Activated CD8-positive, alpha-beta memory T cell treated with anti-CD3 and anti-CD28 coated beads for 36 hours (primary cell): ENCODE data around the gene TRMT44. TPM values are rescaled to one million over a fixed set of nuclear protein-coding genes. Genes with fewer than 3 reads are reported as not detected.
"Not testable (repeated sequence)": the region's sequence is repeated elsewhere in the genome, so short reads cannot be mapped to it uniquely, and the experiment has no call there.

ENCODE experiments used
- CTCF ChIA-PET: fragments of 350-600 bp; sonication (Branson Sonifier 250); formaldehyde crosslinking; loops from one replicate; lab custom pipeline; 2021; ENCODE audit warnings: antibody characterized with exemption; lab: Charles Lee
- POLR2A ChIA-PET: fragments of 350-600 bp; sonication (Branson Sonifier 250); formaldehyde crosslinking; loops from one replicate; lab custom pipeline; 2021; ENCODE audit warnings: antibody characterized with exemption; lab: Charles Lee
- total RNA-seq, 2 experiments: library from RNA; stranded (reverse); gene quantifications; one replicate each; pipeline ENCODE4 v1.2.3, GENCODE V29; 2021

The TRMT44 gene
- total RNA-seq, 2 experiments from 2014 or later: 25.5 to 27.3 TPM

DNA sequence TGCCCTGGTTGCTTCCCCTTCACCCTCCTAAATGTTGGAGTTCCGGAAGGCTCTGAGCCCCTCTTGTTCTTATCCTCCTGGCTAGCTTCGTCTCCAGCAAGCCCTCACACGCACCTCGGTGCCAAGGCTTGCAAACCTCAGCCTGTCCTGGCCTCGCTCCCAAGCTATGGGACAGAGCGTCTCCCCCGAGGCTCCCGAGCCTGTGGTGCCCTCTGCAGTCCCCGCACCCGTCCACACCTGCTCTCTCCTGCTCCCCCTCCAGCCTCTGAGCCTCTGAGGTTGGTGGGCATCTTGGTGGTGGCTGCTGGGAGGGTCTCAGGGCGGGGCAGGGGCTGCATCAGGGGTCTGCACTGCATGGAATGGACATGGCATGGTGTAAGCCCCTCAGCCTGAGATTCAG lies 63.2 kb downstream of the TRMT44 start:
- CTCF ChIA-PET: no interaction called here
- POLR2A ChIA-PET: no interaction called here

DNA sequence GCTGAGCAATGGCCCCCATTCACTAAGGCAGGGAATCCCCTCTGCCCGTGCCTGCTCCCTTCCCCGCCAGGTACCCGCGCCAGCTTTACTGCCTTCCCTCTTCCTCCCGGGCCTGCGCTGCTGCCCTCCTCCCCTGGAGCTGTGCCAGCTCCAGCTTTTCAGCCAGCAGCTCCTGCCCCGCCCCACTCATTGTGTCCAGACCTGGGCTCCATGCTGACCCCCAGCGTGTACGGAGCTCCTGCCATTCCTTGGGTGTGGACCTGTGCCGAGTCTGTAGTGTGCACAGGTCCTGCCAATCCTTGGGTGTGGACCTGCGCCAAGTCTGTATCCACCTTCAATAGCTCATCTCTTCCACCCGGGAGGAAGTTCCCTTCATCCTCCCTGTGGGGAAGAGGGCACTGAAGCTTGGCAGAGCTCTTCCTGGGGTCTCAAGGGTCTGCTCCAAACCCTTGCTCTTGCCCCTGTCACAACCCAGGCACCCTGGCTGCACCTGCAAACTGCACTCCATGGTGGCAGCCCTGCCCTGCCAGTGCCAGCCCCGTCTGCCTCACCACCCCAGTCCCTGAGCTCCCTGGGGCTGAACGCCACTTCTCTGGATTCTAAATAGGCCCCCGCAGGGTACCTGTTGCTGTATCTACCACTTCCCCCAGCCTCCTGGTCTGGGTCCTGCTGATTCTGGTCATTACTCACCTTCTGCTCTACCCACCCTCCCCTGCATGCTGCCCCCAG lies 63.9 kb downstream of the TRMT44 start:
- ChIA-PET CTCF (no interaction called here), POLR2A (no interaction called here)

DNA sequence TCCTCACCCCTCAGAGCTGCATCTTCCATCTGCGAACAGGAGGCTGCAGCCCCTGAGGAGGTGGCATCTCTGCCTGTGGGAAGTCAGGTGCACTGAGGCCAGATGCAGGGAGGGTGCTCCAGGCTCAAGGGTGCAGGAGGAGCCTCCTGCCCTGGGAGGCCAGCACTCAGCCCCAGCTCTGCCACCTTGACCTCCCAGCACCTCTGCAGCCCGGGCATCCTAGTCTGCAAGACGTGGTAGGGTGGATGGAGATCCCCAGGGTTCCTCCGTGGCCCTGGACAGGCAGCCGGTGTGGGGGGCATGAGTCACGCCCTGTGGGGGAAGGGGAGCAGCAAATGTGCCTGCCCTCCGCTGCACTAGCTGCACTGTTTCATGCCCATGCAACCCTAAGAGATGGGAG lies 64.7 kb downstream of the TRMT44 start:
- POLR2A ChIA-PET: no interaction called here
- CTCF ChIA-PET: no interaction called here

DNA sequence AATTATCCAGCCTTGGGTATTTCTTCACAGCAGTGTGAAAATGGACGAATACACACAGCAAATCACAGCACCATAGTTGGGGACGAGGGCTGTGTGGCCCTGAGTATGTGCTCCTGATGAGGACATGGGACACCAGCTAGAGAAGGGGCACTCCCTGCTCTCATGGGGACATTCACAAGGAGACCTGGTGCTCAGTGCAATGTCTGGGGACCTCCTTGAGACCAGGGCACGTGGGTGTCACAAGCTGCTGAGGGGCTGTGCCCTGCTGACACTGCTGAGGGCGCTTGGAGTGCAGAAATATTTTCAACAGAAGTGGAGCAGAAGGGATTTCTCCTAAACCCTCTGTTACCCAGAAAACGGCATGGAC lies 65.4 kb downstream of the TRMT44 start:
- POLR2A ChIA-PET: no interaction called here
- CTCF ChIA-PET: no interaction called here

DNA sequence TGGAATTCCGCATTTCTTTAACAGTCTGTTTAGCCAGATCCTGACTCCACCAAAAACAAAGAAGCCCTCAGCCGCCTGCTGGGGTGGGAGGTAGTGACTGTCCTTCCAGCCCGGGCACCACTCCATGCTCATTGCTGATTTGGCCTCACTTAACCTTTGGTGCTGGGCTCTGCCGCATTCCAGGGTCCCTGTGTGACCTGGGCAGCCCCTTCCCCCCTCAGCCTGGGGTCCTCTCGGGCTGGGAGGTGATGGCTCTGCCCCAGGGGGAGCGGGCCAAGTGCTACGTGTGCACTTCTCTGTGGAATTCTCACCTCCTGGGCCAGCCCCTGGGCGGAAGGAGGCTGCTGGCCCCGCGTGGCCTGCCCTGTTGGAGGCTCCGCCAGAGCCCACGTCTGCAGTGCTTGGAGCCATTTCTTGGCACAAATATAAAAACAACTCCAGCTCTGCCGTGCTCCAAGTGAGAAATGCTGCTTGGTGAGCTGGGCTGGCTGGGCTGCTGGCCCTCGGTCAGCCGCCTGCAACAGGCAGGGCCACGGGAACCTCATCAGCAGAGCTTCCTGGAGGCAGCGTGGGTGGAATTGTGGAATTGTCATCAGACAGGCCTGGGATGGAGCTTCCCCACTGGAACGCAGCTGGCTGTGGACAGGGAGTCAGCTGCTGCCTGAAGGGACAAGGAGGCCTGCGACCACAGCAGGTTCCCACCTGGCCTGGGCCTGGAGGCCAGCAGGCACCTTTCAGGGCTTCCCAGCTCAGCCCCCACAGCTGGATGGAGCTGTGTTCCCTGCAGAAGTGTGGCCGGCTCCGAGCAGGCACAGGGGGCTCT lies 66.0 kb downstream of the TRMT44 start:
- ChIA-PET CTCF (no interaction called here), POLR2A (no interaction called here)

DNA sequence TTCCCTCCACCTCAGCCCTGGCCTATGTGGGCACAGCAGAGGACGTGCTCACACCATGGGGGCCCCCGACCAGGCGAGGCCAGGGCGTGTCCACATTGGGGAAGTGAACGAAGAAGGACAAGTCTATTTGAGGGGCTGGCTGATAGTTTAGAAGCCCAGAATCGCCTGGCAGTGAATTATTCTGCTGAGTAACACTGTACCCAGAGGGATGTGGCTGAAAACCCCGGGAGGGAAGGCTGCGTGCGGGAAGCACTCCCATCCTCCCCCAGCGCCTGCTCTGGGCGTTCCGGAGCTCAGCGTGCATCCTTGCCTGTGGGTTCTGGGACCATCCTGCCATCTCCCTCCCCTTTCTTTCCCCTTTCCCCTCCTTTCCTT lies 66.6 kb downstream of the TRMT44 start:
- ChIA-PET POLR2A (no interaction called here), CTCF (no interaction called here)

DNA sequence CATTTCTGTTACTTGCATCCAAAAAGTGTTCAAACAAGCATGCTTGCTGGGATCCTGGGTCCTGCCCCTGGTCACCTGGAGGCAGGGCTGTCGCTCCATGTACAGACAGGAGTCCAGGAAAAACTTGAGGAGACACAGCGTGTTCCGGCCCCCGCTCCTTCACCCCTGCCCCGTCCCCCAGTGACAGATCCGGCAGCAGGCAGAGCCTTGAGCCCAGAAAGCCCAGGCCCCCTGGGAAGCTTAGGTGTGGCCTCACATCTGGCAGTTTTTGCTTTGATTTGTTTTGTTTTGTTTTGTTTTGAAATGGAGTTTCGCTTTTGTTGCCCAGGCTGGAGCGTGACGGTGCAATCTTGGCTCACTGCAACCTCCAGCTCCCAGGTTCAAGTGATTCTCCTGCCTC lies 67.0 kb downstream of the TRMT44 start:
- POLR2A ChIA-PET: no interaction called here
- CTCF ChIA-PET: no interaction called here

DNA sequence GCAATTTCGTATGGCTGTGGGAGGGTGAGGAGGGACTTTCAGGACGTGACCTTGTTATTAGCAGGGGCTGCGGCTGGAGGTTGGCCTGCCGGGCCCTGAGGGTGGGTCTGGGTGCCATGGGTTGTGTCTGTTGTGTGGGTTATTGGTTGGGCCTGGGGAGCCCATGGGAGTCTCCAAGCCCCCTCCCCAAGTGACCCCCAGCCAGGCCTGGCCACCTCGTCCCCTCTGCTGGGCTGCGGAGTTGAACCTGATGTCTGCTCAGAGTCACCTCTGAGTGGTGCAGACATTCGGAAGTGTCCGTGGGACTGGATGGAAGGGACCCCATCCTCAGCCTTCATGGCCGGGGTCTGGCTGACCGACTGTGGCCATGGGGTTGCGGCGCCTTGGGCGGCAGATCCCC lies 67.7 kb downstream of the TRMT44 start:
- ChIA-PET CTCF (no interaction called here), POLR2A (no interaction called here)

DNA sequence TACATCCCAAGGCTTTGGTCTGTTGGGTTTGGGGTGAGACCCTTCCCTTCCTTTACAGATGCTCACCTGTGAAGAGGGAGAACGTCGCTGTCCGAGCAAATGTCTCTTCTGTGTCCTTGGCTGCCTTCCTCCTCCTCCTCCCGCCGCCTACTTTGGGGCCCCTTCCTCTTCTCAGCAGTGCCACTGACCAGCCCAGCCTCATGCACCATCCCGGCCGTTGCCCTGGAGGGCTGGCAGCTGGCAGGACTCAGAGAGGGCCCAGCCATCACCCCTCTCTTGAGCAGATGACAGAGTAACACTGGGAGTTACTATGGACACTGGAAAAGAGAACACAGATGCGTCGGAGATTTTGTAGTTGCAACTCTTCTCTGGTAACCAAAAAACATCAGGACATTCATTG lies 68.2 kb downstream of the TRMT44 start:
- POLR2A ChIA-PET: no interaction called here
- CTCF ChIA-PET: no interaction called here

DNA sequence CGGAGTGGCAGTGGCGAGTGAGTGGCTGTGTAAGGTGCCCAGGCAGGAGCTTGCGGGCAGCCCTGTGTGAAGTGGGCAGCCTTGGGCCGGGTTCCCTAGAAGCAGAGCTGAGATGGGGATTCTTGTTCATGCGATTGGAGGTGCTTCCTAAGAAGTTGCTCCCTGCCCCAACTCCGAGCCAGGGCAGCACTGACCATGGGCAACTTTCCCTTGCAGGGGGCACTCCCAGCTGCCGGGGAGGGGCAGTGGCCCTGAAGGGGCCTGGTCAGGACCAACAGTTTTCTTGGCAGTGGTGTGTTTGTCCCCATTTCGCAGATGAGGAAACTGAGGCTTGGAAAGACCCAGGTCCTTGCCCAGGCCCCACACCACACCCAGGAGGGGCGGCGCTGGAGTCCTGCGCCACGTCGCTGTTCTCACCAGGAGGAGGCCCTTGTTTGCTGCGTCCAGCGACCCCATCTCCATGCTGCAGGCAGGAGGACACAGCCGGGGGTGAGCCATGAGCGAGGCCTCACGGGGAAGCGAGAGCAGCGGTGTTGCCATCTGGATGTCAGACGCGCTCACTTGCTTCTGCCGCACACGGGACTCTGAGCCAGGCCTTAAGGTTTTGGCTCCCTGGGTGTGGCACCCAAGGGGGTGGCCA lies 68.9 kb downstream of the TRMT44 start:
- CTCF ChIA-PET: no interaction called here
- POLR2A ChIA-PET: no interaction called here

DNA sequence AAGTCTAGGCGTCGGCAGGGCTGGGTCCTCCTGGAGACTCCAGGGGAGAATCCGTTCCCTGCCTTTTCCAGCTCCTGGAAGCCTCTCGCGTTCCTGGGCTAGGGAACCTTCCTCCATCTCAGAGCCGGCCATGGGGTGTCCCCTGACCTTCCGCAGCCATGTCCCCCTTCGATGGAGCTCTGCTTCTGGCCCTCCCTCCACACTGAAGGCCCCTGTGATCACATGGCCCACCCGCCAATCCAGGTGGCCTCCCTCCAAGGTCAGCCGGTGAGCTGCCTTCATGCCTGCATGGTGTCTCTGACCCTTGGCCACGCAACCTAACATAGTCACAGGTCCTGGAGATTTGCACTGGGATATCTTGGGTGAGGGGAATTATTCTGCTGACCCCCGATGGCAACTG lies 69.6 kb downstream of the TRMT44 start:
- CTCF ChIA-PET: no interaction called here
- POLR2A ChIA-PET: no interaction called here

DNA sequence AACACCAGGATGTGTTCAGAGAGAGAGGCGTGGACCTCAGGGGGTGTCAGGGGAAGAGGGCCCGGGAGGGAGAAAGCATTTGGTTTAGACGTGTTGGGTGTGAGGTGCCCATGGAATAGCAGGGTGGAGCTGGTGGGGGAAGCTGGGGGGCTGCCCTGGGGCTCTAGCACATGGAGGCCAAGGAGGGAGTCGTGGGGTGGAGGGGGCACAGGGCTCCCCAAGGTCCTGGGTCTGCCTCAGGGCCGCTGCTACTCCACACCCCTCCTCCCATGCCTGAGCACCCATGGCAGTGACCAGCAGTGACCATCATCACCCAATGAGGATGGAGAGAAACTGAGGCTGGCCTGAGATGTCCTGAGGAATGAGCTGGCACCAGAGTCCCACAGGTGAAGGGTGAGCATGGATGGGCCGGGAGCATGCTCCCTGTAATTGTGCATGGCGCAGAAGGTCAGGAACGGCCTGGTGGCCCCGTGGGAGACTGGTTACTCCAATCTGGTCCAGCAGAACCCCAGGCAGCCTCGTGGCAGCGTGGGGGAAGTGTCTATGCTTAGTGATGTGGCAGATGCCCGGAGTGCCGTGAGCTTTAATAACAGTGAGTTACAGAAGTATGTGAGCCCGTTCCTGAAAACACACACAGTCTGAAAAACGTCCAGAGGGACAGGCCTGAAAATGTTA lies 70.2 kb downstream of the TRMT44 start:
- POLR2A ChIA-PET: no interaction called here
- CTCF ChIA-PET: no interaction called here

DNA sequence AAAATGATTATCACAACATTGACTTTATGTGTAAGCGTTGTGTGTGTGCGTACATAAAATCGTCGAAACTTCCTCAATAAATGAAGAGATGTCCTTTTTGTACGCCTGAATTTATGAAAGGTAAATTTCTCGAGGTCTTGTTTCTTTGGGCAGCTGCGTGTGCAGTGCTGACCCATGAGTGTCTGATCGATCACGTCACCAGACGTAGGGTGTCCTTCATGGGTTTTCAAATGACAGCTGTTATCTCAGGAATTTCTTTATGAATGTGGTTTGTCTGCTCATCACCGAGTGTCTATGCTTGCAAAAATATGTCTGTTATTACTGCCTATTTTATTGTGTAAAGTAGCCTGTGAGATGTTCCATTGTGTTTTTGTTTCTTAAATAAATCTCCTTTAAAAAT lies 71.9 kb downstream of the TRMT44 start:
- ChIA-PET POLR2A (no interaction called here), CTCF (no interaction called here)

DNA sequence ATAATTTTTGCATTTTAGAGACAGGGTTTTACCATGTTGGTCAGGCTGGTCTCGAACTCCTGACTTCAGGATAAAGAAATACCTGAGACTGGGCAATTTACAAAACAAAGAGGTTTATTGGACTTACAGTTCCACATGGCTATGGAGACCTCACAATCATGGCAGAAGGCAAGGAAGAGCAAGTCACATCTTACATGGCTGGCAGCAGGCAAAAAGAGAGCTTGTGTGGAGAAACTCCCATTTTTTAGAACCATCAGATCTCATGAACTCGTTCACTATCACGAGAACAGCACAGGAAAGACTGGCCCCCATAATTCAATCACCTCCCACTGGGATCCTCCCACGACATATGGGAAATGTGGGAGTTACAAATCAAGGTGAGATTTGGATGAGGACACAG lies 72.5 kb downstream of the TRMT44 start:
- CTCF ChIA-PET: not testable (repeated sequence)

DNA sequence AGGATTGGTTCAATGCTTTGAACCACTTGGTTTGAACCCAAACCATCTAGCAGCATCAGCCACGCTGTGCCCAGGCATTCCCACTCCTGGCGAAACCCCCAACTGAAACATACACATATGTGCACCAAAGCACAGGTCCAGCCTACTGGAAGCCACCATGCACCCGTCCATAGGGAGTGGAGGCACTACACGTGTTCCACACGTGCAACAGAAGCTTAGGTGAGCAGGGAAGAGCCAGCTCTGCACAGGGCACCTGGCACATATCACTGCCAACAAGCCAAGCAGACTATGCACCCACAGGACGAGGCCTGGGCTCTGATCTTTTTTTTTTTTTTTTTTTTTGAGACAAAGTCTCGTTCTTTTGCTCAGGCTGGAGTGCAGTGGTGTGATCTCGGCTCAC lies 73.4 kb downstream of the TRMT44 start:
- POLR2A ChIA-PET: no interaction called here
- CTCF ChIA-PET: no interaction called here

More for the DNA sequence above, 72.5 kb downstream of the TRMT44 start:
- POLR2A ChIA-PET: not testable (repeated sequence)

DNA sequence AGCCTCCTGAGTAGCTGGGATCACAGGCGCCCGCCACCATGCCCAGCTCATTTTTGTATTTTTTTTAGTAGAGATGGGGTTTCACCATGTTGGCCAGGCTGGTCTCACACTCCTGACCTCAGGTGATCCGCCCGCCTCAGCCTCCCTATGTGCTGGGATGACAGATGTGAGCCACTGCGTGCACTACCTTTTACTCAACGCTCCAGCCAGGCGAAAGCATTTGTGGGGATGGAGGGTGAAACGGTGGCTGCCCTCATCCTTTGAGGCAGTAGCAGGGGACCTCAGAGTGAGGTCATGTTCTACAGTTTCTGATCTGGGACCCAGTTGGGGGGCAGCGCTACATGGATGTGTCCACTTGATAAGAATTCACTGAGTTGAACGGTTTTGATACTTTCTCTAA lies 73.8 kb downstream of the TRMT44 start:
- ChIA-PET POLR2A (no interaction called here), CTCF (no interaction called here)

DNA sequence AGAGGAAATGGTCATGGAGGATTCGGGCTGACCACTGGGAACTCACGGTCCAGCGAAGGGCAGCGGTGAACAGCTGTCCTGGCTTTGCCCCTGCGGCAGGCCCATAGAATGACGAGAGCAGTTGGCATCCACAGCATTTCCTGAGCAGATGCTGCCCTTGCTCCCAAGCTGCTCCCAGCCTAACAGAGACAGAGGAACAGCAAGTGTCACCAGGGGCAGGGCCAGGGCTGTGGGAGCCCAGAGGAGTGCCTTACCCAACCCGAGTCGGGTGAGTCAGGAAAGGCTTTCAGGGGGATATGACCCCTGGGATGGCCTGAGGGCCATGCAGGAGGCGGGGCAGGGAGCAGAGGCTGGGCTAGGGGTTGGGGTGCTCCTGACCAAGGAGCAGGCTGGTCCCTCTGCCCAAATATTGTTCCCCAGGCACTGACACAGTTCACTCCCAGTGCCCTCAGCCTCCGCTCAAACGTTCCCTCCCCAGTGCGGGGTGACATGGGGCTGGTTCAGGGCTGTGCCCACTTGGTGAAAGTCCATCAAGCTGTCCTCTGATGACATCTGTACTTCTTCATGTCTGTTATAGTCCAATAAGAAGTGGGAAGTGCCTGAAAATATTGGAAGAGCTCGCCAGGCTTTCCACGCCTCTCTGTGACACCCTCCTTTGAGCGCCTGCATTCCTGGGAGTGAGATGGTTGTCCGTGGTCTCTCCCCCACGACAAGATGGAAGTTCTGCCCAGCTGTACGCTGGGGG lies 74.9 kb downstream of the TRMT44 start:
- ChIA-PET POLR2A (no interaction called here), CTCF (no interaction called here)

DNA sequence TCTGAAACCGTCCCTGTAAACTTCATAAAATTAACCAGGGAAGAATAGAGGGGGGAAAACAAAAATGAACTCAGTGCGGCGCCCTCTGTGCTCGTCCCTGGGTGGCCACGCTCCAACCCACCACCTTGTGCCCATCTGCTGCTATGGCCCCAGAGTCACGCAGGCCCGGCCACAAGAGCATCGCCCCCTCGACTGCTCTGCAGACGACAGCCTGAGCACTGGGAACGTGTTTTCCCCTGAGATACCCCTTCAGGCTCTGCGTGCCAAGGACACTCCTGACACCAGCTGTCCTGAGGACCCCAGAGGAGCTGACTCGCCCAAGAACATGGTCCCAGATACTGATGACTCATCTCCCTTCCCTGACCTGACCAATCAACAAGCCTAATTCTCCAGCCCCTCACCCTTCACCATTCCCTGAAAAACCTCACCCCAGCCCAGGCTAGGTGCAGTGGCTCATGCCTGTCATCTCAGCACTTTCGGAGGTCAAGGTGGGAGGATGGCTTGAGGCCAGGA lies 75.5 kb downstream of the TRMT44 start:
- POLR2A ChIA-PET: no interaction called here
- CTCF ChIA-PET: no interaction called here

DNA sequence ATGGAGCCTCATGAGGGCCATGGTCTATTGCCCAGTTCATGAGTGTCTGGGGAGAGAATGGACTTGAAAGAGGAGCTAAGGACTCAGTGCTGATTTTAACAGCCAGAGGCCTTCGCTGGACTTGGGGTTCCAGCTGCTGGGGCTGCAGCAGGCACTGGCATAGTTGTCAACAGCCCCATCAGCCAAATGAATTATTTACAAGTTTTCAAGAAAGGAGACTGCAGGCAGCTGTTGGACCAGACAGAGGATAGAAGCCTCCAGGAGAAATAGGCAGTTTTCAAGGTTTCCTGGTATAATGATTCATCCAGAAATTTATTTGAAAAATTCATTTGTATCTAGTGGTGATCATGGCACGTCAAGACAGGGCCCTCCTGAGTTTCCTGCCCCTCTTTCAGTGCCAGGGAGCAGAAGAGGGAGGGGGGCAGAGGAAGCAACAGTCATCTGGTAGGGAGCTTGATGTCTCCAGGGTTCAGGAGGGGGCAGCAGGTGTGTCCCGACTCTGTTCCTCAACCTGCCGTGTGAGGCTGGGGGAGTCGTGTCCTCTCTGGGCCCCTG lies 76.5 kb downstream of the TRMT44 start:
- ChIA-PET CTCF (interaction anchor here (0.6 kb wide), 1 partner anchor 307 kb away, joined by 3 read pairs; no protein-coding TSS in a partner anchor), POLR2A (no interaction called here)
